GM12874 (cell line): ENCODE results near the gene MXI1.

Experiments
- CTCF ChIP-seq: IDR thresholded peaks from 2 replicates; pipeline ENCODE4 v1.5.1; 2011; ENCODE audit warnings: low read depth, mild to moderate bottlenecking, control low read depth, low read length, moderate library complexity; ENCODE audit not compliant: insufficient read depth

Gene MXI1

GRCh38 chr10:110311357-110311949 is 104.0 kb downstream of the MXI1 start:
- peak; percentile 46; the same call in 1 of the 2 replicates for TF ChIP-seq CTCF

GRCh38 chr10:110312206-110312605 is 104.8 kb downstream of the MXI1 start:
- TF ChIP-seq CTCF, result no peak

GRCh38 chr10:110313674-110314073 is 106.3 kb downstream of the MXI1 start:
- TF ChIP-seq CTCF, result no peak

GRCh38 chr10:110317866-110318850 is 110.8 kb downstream of the MXI1 start:
- TF ChIP-seq CTCF, result no peak

GRCh38 chr10:110321869-110322620 is 114.6 kb downstream of the MXI1 start:
- no peak for TF ChIP-seq CTCF

GRCh38 chr10:110323503-110323902 is 116.1 kb downstream of the MXI1 start:
- TF ChIP-seq CTCF, result no peak
